Skeletal muscle tissue (tissue), 4 donors: ENCODE results near the gene DENND5A. TPM values are rescaled to one million over a fixed set of nuclear protein-coding genes. Genes with fewer than 3 reads are reported as not detected.

Experiments used
- H3K27ac ChIP-seq: one replicate; pipeline ENCODE4 v1.7.0; 2013; ENCODE audit warnings: mild to moderate bottlenecking, low read depth, low read length, inconsistent platforms
- H3K27me3 ChIP-seq, 3 donors: one replicate each; pipeline ENCODE4 v1.7.0; 2013; ENCODE audit warnings: low read length in 3 of 3; ENCODE audit not compliant: control insufficient read depth in 3 of 3, insufficient read depth in 3 of 3
- H3K36me3 ChIP-seq, 3 donors: one replicate each; pipeline ENCODE4 v1.7.0; 2013; ENCODE audit warnings: low read length in 3 of 3; ENCODE audit not compliant: control insufficient read depth in 3 of 3, insufficient read depth in 3 of 3
- H3K4me1 ChIP-seq, 3 donors: one replicate each; pipeline ENCODE4 v1.7.0; 2013; ENCODE audit warnings: low read length in 3 of 3, mild to moderate bottlenecking in 3 of 3; ENCODE audit not compliant: control insufficient read depth in 3 of 3, insufficient read depth in 3 of 3
- H3K4me3 ChIP-seq, 3 donors: one replicate each; pipeline ENCODE4 v1.7.0; 2013; ENCODE audit warnings: low read length in 3 of 3
- H3K9ac ChIP-seq, 3 donors: one replicate each; pipeline ENCODE4 v1.7.0; 2013; ENCODE audit warnings: low read length in 3 of 3, mild to moderate bottlenecking in 3 of 3, moderate library complexity in 2 of 3, low read depth in 1 of 3
- H3K9me3 ChIP-seq, 3 donors: one replicate each; pipeline ENCODE4 v1.7.0; 2013; ENCODE audit warnings: low read length in 3 of 3; ENCODE audit not compliant: control insufficient read depth in 3 of 3
- total RNA-seq: library from RNA; depleted of rRNA; stranded (reverse); fragments of >200 nt; gene quantifications from one replicate; pipeline ENCODE4 v1.2.3, GENCODE V29; 2014
- donor health status: Osteomylitis.

DENND5A gene
- total RNA-seq, 1 donor from 2014 or later: 118 TPM

GRCh38 chr11:9144828-9145227 is 120.3 kb downstream of the DENND5A start:
- no peak overlapping the region for H3K4me3 ChIP-seq
- peaks cover 54 to 86% (median 80%) of the 10 kb centered on the region in 3 donors for H3K36me3 ChIP-seq
- H3K9ac ChIP-seq: no peak overlapping the region
- no peak overlapping the region for H3K27ac ChIP-seq
- H3K9me3 ChIP-seq: no peaks in the 10 kb centered on the region
- H3K27me3 ChIP-seq: no peaks in the 10 kb centered on the region
- peaks cover 0 to 2% (median 0%) of the 10 kb centered on the region in 3 donors for H3K4me1 ChIP-seq

DNA sequence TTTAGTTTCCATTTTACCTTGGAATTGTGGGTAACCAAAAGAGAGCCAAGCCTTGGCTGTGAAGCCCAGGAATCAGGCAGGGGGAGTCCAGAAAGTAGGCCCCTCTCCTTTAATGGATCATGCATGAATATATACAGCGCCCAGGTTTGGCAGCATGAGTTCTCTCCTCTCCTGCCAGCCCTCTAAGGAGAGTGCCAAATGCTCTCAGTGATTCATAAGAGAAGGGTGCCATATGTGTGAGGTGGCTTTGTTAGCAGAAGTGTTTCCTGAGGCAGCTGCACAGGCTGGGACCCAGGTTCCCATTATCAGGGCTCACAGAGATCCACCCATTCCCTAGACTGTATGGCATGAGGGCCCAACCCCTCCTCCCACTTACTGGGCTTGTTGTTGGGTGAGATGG is 121.4 kb downstream of the DENND5A start:
- H3K9ac ChIP-seq: no peak overlapping the region
- H3K9me3 ChIP-seq: no peaks in the 10 kb centered on the region
- no peak overlapping the region for H3K27ac ChIP-seq
- H3K36me3 ChIP-seq: peaks cover 50 to 79% (median 77%) of the 10 kb centered on the region in 3 donors
- H3K27me3 ChIP-seq: no peaks in the 10 kb centered on the region
- H3K4me1 ChIP-seq: peaks cover 0 to 6% (median 0%) of the 10 kb centered on the region in 3 donors
- H3K4me3 ChIP-seq: no peak overlapping the region

DNA sequence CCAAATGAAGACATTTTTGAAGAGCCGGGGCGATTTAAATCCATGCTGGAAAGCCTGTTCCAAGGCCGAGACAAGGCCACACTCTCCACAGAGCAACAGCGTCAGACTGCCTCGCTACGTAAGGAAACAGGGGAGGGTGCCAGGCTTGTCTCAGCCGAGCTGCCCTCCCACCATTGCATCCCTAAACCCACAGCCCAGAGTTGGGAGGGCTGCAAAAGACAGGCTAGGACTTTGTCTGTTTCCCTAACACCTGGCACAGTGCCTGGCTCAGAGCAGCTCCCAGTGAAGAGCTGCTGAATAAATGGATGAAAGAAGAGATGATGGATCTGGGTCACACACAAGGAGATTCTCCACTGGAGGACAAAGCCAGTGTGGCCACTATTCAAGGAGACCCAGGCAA is 122.4 kb downstream of the DENND5A start:
- Histone ChIP-seq H3K9me3 (no peaks in the 10 kb centered on the region), H3K4me3 (no peak overlapping the region), H3K4me1 (peaks cover 0 to 10% (median 0%) of the 10 kb centered on the region in 3 donors), H3K36me3 (peaks cover 56 to 74% (median 70%) of the 10 kb centered on the region in 3 donors), H3K9ac (no peak overlapping the region), H3K27me3 (no peaks in the 10 kb centered on the region), H3K27ac (no peak overlapping the region)

DNA sequence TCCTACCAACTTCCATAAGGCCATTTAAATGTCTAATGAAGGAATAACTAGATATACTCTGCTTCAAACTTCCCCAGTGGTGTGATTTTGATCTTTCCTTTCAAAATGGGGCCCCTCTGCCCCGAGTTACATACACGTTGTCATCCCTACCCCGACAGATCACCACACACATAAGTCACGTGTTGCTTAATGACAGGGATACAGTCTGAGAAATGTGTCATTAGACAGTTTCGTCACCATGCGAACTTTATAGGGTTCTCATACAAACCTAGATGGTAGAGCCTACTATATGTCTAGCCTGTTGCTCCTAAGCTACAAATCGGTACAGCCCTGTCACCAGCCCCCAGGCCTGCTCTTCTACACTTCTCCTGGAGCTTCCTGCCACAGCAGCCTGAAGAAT is 124.0 kb downstream of the DENND5A start:
- H3K4me1 ChIP-seq: peaks cover 3 to 13% (median 3%) of the 10 kb centered on the region in 3 donors
- no peaks in the 10 kb centered on the region for H3K9me3 ChIP-seq
- H3K36me3 ChIP-seq: peaks cover 49 to 59% (median 55%) of the 10 kb centered on the region in 3 donors
- H3K27me3 ChIP-seq: no peaks in the 10 kb centered on the region
- no peak overlapping the region for H3K9ac ChIP-seq
- H3K4me3 ChIP-seq: no peak overlapping the region
- no peak overlapping the region for H3K27ac ChIP-seq

DNA sequence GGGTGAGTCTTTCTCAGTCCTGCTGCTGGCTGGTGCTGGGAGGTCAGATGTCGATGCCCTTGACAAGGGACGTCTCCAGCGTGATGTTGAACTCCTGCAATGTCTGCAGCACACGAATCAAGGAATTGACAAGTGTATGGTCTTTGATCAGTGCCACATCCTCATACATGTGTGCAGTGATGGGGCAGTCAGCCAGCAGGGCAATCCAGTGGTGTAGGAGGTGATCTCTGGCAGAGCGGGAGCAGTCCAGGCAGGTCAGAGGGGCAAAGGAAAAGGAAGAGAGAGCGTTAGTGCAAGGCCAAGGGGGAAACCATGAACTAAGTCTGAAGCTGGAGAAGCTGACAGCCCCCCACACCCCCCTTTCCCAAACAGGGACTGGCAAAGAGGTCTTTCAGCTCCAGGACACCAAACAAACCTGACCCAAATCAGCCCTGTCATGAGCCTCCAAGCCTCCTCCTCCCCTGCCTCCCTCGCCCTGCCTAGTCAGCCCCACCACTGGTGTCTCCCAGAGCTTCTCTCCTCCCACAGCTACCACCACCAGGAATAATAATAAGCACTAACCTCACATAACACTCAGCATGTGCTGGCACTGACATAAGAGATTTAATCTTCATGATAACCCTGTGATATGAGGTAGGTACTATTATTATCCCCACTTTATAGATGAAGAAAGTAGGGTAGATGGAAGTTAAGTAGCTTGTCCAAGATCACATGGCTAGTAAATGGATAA is 125.4 kb downstream of the DENND5A start:
- peaks cover 3 to 13% (median 3%) of the 10 kb centered on the region in 3 donors for H3K4me1 ChIP-seq
- no peaks in the 10 kb centered on the region for H3K9me3 ChIP-seq
- peak overlapping the region in 1 of 3 donors; percentile 25 for H3K9ac ChIP-seq
- peaks cover 40 to 49% (median 42%) of the 10 kb centered on the region in 3 donors for H3K36me3 ChIP-seq
- no peak overlapping the region for H3K4me3 ChIP-seq
- H3K27me3 ChIP-seq: no peaks in the 10 kb centered on the region
- H3K27ac ChIP-seq: no peak overlapping the region

GRCh38 chr11:9138612-9139579 is 126.3 kb downstream of the DENND5A start:
- Histone ChIP-seq H3K4me3 (no peak overlapping the region), H3K4me1 (peaks cover 3 to 13% (median 3%) of the 10 kb centered on the region in 3 donors), H3K27me3 (no peaks in the 10 kb centered on the region), H3K9ac (peak overlapping the region in 1 of 3 donors; percentile 25), H3K27ac (no peak overlapping the region), H3K9me3 (no peaks in the 10 kb centered on the region), H3K36me3 (peaks cover 33 to 41% (median 38%) of the 10 kb centered on the region in 3 donors)

- Histone ChIP-seq H3K27me3 (no peaks in the 10 kb centered on the region), H3K36me3 (peaks cover 26 to 34% (median 31%) of the 10 kb centered on the region in 3 donors), H3K27ac (no peak overlapping the region), H3K9me3 (no peaks in the 10 kb centered on the region), H3K9ac (no peak overlapping the region), H3K4me3 (no peak overlapping the region), H3K4me1 (peaks cover 3 to 13% (median 3%) of the 10 kb centered on the region in 3 donors)
These were observed 127.1 kb downstream of the DENND5A start for GRCh38 chr11:9138133-9138453.

DNA sequence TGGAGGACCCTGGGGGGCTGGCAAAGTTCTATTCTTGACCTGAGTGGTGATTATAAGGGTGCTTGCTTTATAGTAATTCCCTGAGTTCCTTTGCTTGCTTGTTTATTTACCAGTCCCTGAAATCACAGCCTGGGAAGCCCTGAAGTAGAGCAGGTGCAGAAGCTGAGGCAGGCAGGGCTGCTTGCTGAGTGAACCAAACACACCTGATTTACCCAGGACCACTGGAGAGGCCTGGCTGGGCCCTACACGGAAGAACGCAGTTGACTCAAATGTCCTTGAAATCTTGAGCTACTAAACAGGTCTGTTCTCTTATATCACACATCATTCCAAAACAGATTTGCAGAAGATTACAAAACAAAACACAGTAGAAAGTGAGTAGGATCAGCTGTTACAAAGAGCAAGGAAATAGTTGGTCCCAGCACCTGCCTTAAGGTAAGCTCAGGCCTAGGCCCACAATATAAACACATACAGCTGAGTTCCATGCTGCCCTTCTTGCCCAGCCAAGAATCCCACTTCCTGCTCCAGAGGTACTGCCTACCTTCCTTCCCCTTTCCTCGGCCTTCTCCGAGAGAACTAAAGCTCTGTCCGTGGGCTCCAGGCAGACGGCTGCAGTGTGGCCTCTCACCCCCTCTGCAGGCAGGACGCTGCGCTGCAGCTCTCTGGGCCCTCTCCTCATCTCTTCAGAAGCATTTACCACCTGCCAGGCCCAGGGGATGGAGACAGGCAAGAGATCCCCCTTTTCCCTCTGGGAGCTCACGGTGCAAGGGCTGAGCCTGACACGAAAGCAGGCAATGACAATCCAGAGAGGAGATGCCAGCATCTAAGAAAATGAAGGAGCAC is 127.6 kb downstream of the DENND5A start:
- H3K9me3 ChIP-seq: no peaks in the 10 kb centered on the region
- no peaks in the 10 kb centered on the region for H3K27me3 ChIP-seq
- peaks cover 3 to 13% (median 3%) of the 10 kb centered on the region in 3 donors for H3K4me1 ChIP-seq
- H3K4me3 ChIP-seq: peak overlapping the region in 1 of 3 donors; percentile 17
- H3K36me3 ChIP-seq: peaks cover 21 to 31% (median 26%) of the 10 kb centered on the region in 3 donors
- H3K27ac ChIP-seq: no peak overlapping the region
- peak overlapping the region in 1 of 3 donors; percentile 16 for H3K9ac ChIP-seq

DNA sequence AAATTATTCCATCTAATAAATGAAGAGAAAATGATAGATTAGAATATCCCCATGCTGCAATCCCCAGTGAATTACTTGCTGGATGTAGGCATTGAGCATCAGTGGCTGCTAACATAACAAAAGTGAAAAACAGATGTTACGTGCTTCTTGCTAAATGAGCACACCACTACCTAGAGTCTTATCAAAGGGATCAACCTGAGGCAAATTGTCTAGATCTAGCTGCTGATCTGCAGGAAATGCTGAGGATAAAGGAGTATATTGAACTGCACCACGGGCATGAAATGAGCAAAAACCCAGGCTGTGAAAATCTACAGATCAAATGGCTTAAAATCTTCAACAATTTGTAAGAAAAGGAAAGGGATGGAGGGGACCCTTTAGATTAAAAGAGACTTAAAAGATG is 128.4 kb downstream of the DENND5A start:
- Histone ChIP-seq H3K27ac (no peak overlapping the region), H3K9me3 (no peaks in the 10 kb centered on the region), H3K4me1 (peaks cover 3 to 16% (median 3%) of the 10 kb centered on the region in 3 donors), H3K36me3 (peaks cover 18 to 24% (median 20%) of the 10 kb centered on the region in 3 donors), H3K4me3 (no peak overlapping the region), H3K27me3 (no peaks in the 10 kb centered on the region), H3K9ac (peak overlapping the region in 1 of 3 donors; percentile 12)
